ENCODE results near the gene PPP2R2C.

The PPP2R2C gene

GRCh38 chr4:6339818-6340445 lies 132.5 kb downstream of the PPP2R2C start:
- no peak for DNase-seq

- no peak for DNase-seq
Observed at GRCh38 chr4:6338951-6339817, 133.2 kb downstream of the PPP2R2C start.

GRCh38 chr4:6338175-6338950 lies 134.1 kb downstream of the PPP2R2C start:
- no peak for DNase-seq

GRCh38 chr4:6337331-6337935 lies 135.0 kb downstream of the PPP2R2C start:
- no peak for DNase-seq

GRCh38 chr4:6336166-6336565 lies 136.2 kb downstream of the PPP2R2C start:
- DNase-seq, result no peak

GRCh38 chr4:6335040-6335590 lies 137.3 kb downstream of the PPP2R2C start:
- no peak for DNase-seq

GRCh38 chr4:6334203-6334887 lies 138.1 kb downstream of the PPP2R2C start:
- DNase-seq, result no peak

- peak; percentile 36 for DNase-seq
Observed at GRCh38 chr4:6333301-6334202, 138.9 kb downstream of the PPP2R2C start.

- DNase-seq, result no peak
Observed at GRCh38 chr4:6332669-6333050, 139.8 kb downstream of the PPP2R2C start.

- DNase-seq, result peak; percentile 4
Observed at GRCh38 chr4:6332042-6332668, 140.3 kb downstream of the PPP2R2C start.

- no peak for DNase-seq
Observed at GRCh38 chr4:6331468-6331867, 140.9 kb downstream of the PPP2R2C start.

- DNase-seq, result peak; percentile 40
Observed at GRCh38 chr4:6331018-6331417, 141.4 kb downstream of the PPP2R2C start.

GRCh38 chr4:6330384-6330767 lies 142.0 kb downstream of the PPP2R2C start:
- no peak for DNase-seq

- DNase-seq, result no peak
Observed at GRCh38 chr4:6329478-6330383, 142.7 kb downstream of the PPP2R2C start.

GRCh38 chr4:6328526-6328925 lies 143.9 kb downstream of the PPP2R2C start:
- no peak for DNase-seq

GRCh38 chr4:6327220-6327917 lies 145.0 kb downstream of the PPP2R2C start:
- peak; percentile 66 for DNase-seq

GRCh38 chr4:6326312-6327060 lies 145.9 kb downstream of the PPP2R2C start:
- DNase-seq, result no peak

- no peak for DNase-seq
Observed at GRCh38 chr4:6325788-6326290, 146.6 kb downstream of the PPP2R2C start.
